H7 (cell line): ENCODE measurements around the gene EVA1C. TPM values are rescaled to one million over a fixed set of nuclear protein-coding genes. Genes with fewer than 3 reads are reported as not detected.
"Not testable (repeated sequence)": the region's sequence is repeated elsewhere in the genome, so short reads cannot be mapped to it uniquely, and the experiment has no call there.

ENCODE experiments used
- DNase-seq: peaks from one replicate; pipeline ENCODE4 v3.0.0; 2012
- H3K27me3 ChIP-seq: 2 replicates; pipeline ENCODE4 v1.6.0; 2011; ENCODE audit warnings: mild to moderate bottlenecking, low read length; ENCODE audit not compliant: control insufficient read depth, insufficient read depth
- H3K36me3 ChIP-seq: replicated peaks from 2 replicates; pipeline ENCODE4 v1.5.1; 2011; ENCODE audit warnings: low read length; ENCODE audit not compliant: control insufficient read depth, insufficient read depth
- H3K4me3 ChIP-seq: 2 replicates; pipeline ENCODE4 v1.5.1; 2011; ENCODE audit warnings: low read depth, mild to moderate bottlenecking, control low read depth, low read length, moderate library complexity; ENCODE audit not compliant: insufficient read depth
- total RNA-seq: library from RNA; depleted of rRNA; stranded (reverse); fragments of >200 nt; shearing (Covaris generic); gene quantifications from 2 replicates; pipeline ENCODE4 v1.2.3, GENCODE V29; 2014

Gene EVA1C
- total RNA-seq, 1 experiment from 2014 or later = 4.5 TPM

GRCh38 chr21:32426066-32426465 lies 13.6 kb downstream of the EVA1C start:
- no peaks in the 10 kb centered on the region for H3K27me3 ChIP-seq

GRCh38 chr21:32426592-32427051 lies 14.1 kb downstream of the EVA1C start:
- Histone ChIP-seq H3K36me3 (no peaks in the 10 kb centered on the region), H3K27me3 (no peaks in the 10 kb centered on the region), H3K4me3 (no peak overlapping the region)
- DNase-seq = no peak

More at GRCh38 chr21:32426066-32426465, 13.6 kb downstream of the EVA1C start:
- no peak for DNase-seq
- Histone ChIP-seq H3K4me3 (no peak overlapping the region), H3K36me3 (no peaks in the 10 kb centered on the region)

- Histone ChIP-seq H3K4me3 (no peak overlapping the region), H3K36me3 (no peaks in the 10 kb centered on the region), H3K27me3 (no peaks in the 10 kb centered on the region)
- DNase-seq = no peak
Observed at GRCh38 chr21:32427958-32428623, 15.6 kb downstream of the EVA1C start.

- not testable (repeated sequence) for H3K27me3 ChIP-seq, DNase-seq
Observed at GRCh38 chr21:32432982-32433660, 20.6 kb downstream of the EVA1C start.

GRCh38 chr21:32437729-32438128 lies 25.2 kb downstream of the EVA1C start:
- no peaks in the 10 kb centered on the region for H3K36me3 ChIP-seq

More at GRCh38 chr21:32432982-32433660, 20.6 kb downstream of the EVA1C start:
- H3K4me3 ChIP-seq, H3K36me3 ChIP-seq: not testable (repeated sequence)

GRCh38 chr21:32442566-32443318 lies 30.2 kb downstream of the EVA1C start:
- DNase-seq = no peak
- no peaks in the 10 kb centered on the region for H3K27me3 ChIP-seq
- H3K36me3 ChIP-seq = no peaks in the 10 kb centered on the region
- H3K4me3 ChIP-seq = no peak overlapping the region

More at GRCh38 chr21:32437729-32438128, 25.2 kb downstream of the EVA1C start:
- Histone ChIP-seq H3K27me3 (no peaks in the 10 kb centered on the region), H3K4me3 (no peak overlapping the region)
- no peak for DNase-seq

GRCh38 chr21:32445101-32445500 lies 32.6 kb downstream of the EVA1C start:
- H3K27me3 ChIP-seq = no peaks in the 10 kb centered on the region
- no peak overlapping the region for H3K4me3 ChIP-seq
- DNase-seq = no peak
- H3K36me3 ChIP-seq = no peaks in the 10 kb centered on the region

- not testable (repeated sequence) for H3K27me3 ChIP-seq, H3K4me3 ChIP-seq, H3K36me3 ChIP-seq, DNase-seq
Observed at GRCh38 chr21:32446440-32446839, 33.9 kb downstream of the EVA1C start.

GRCh38 chr21:32447224-32447623 lies 34.7 kb downstream of the EVA1C start:
- H3K36me3 ChIP-seq = no peaks in the 10 kb centered on the region
- no peaks in the 10 kb centered on the region for H3K27me3 ChIP-seq
- no peak for DNase-seq
- no peak overlapping the region for H3K4me3 ChIP-seq

GRCh38 chr21:32448803-32449594 lies 36.5 kb downstream of the EVA1C start:
- Histone ChIP-seq H3K27me3 (no peaks in the 10 kb centered on the region), H3K36me3 (no peaks in the 10 kb centered on the region), H3K4me3 (no peak overlapping the region)
- no peak for DNase-seq

GRCh38 chr21:32450881-32451701 lies 38.6 kb downstream of the EVA1C start:
- not testable (repeated sequence) for H3K27me3 ChIP-seq, DNase-seq, H3K4me3 ChIP-seq, H3K36me3 ChIP-seq

GRCh38 chr21:32452191-32452590 lies 39.7 kb downstream of the EVA1C start:
- not testable (repeated sequence) for H3K4me3 ChIP-seq, H3K27me3 ChIP-seq, H3K36me3 ChIP-seq

GRCh38 chr21:32452641-32453040 lies 40.1 kb downstream of the EVA1C start:
- no peak for DNase-seq
- H3K4me3 ChIP-seq = no peak overlapping the region

More at GRCh38 chr21:32452191-32452590, 39.7 kb downstream of the EVA1C start:
- DNase-seq = not testable (repeated sequence)

More at GRCh38 chr21:32452641-32453040, 40.1 kb downstream of the EVA1C start:
- Histone ChIP-seq H3K27me3 (no peaks in the 10 kb centered on the region), H3K36me3 (no peaks in the 10 kb centered on the region)
